ENCODE measurements around the gene SMYD3. TPM values are rescaled to one million over a fixed set of nuclear protein-coding genes. Genes with fewer than 3 reads are reported as not detected.

SMYD3 gene
- total RNA-seq, 4 donors from 2014 or later: 12.0 to 15.0 (median 13.2) TPM

- TF ChIP-seq EP300 (IDR thresholded peaks at IDR 0.05) (no peak), POLR2A (IDR thresholded peaks at IDR 0.05; ENCODE audit: low read depth) (no peak), CTCF (IDR thresholded peaks at IDR 0.05) (no peak), POLR2AphosphoS5 (IDR thresholded peaks at IDR 0.05) (no peak)
- no peak for DNase-seq (ENCODE audit: extremely low spot score)
- 89% methylated on average over 4 of the region's 4 CpGs for WGBS
- Histone ChIP-seq H3K27ac (replicated peaks in 1 of 4) (no peak overlapping the region), H3K4me1 (peaks cover 0 to 13% (median 8%) of the 10 kb centered on the region in 4 donors), H3K4me3 (no peak overlapping the region), H3K36me3 (no peaks in the 10 kb centered on the region), H3K9me3 (no peaks in the 10 kb centered on the region), H3K27me3 (no peaks in the 10 kb centered on the region)
- intact Hi-C loops (cut with DNase I): no loop called here
Measured at GRCh38 chr1:246121533-246121932, 385.5 kb downstream of the SMYD3 start.

GRCh38 chr1:246117066-246117791 is 389.9 kb downstream of the SMYD3 start:
- Histone ChIP-seq H3K27me3 (no peaks in the 10 kb centered on the region), H3K36me3 (no peaks in the 10 kb centered on the region), H3K27ac (replicated peaks in 1 of 4) (no peak overlapping the region), H3K4me3 (no peak overlapping the region), H3K9me3 (no peaks in the 10 kb centered on the region), H3K4me1 (peaks cover 0 to 34% (median 18%) of the 10 kb centered on the region in 4 donors)
- no peak for DNase-seq (ENCODE audit: extremely low spot score)
- TF ChIP-seq POLR2A (IDR thresholded peaks at IDR 0.05; ENCODE audit: low read depth) (no peak), POLR2AphosphoS5 (IDR thresholded peaks at IDR 0.05) (no peak), EP300 (IDR thresholded peaks at IDR 0.05) (no peak), CTCF (IDR thresholded peaks at IDR 0.05) (peak; percentile 50 to 59 (median 58))
- intact Hi-C loops (cut with DNase I): loop anchor here (5.0 to 10.0 kb wide), 2 partner anchors 105 to 962 kb away; partner anchors contain the start of gene KIF26B
- WGBS: 37% methylated on average over 10 of the region's 10 CpGs

- intact Hi-C loops (cut with DNase I): loop anchor here (10.0 kb wide), 1 partner anchor 960 kb away; the partner anchor contains the start of gene KIF26B
- WGBS: 94% methylated on average over 9 of the region's 9 CpGs
Measured at GRCh38 chr1:246114369-246114768, 392.7 kb downstream of the SMYD3 start.

GRCh38 chr1:246113555-246114095 is 393.5 kb downstream of the SMYD3 start:
- Histone ChIP-seq H3K4me3 (no peak overlapping the region), H3K9me3 (no peaks in the 10 kb centered on the region), H3K27ac (replicated peaks in 1 of 4) (no peak overlapping the region), H3K27me3 (no peaks in the 10 kb centered on the region), H3K36me3 (no peaks in the 10 kb centered on the region), H3K4me1 (peaks cover 0 to 58% (median 40%) of the 10 kb centered on the region in 4 donors)
- intact Hi-C loops (cut with DNase I): loop anchor here (10.0 kb wide), 1 partner anchor 959 kb away; the partner anchor contains the start of gene KIF26B
- 83% methylated on average over 8 of the region's 8 CpGs for WGBS
- DNase-seq (ENCODE audit: extremely low spot score): no peak
- no peak for TF ChIP-seq POLR2AphosphoS5 (IDR thresholded peaks at IDR 0.05)
- no peak for TF ChIP-seq CTCF (IDR thresholded peaks at IDR 0.05)
- TF ChIP-seq POLR2A (IDR thresholded peaks at IDR 0.05; ENCODE audit: low read depth): no peak
- TF ChIP-seq EP300 (IDR thresholded peaks at IDR 0.05): no peak

More at GRCh38 chr1:246114369-246114768, 392.7 kb downstream of the SMYD3 start:
- Histone ChIP-seq H3K4me1 (peaks cover 0 to 57% (median 40%) of the 10 kb centered on the region in 4 donors), H3K36me3 (no peaks in the 10 kb centered on the region), H3K4me3 (no peak overlapping the region), H3K27me3 (no peaks in the 10 kb centered on the region), H3K9me3 (no peaks in the 10 kb centered on the region), H3K27ac (replicated peaks in 1 of 4) (peak overlapping the region in 1 of 4 donors; percentile 28)
- DNase-seq (ENCODE audit: extremely low spot score): no peak
- no peak for TF ChIP-seq EP300 (IDR thresholded peaks at IDR 0.05)
- no peak for TF ChIP-seq POLR2AphosphoS5 (IDR thresholded peaks at IDR 0.05)
- no peak for TF ChIP-seq CTCF (IDR thresholded peaks at IDR 0.05)
- no peak for TF ChIP-seq POLR2A (IDR thresholded peaks at IDR 0.05; ENCODE audit: low read depth)
